Adipose tissue (tissue), 3 donors: ENCODE results near the gene SRP68. TPM values are rescaled to one million over a fixed set of nuclear protein-coding genes. Genes with fewer than 3 reads are reported as not detected.

ENCODE experiments used
- polyA plus RNA-seq, 3 donors: library from polyadenylated mRNA; stranded (reverse); fragments of 200-250 nt; gene quantifications; one replicate each; pipeline ENCODE4 v1.2.3, GENCODE V29; 2013
- donor health status: healthy with polysubstance abuse.
- donor health status: Bipolar disorder and iron deficiency.
- donor health status: healthy.

The SRP68 gene
- polyA plus RNA-seq, 3 donors: 44.1 to 68.6 (median 49.5) TPM

Other genes starting within 250 kb of the SRP68 start
- 10 to 100 TPM in 2 of 3 donors, 1 to 10 TPM in 1; 6.3 to 13.5 (median 10.1) TPM for gene UNC13D, start 228.1 kb downstream of the SRP68 start, polyA plus RNA-seq
- gene WBP2, start 217.2 kb downstream of the SRP68 start, polyA plus RNA-seq: 100 to 1,000 TPM in 2 of 3 donors, 10 to 100 TPM in 1; 85.0 to 162 (median 107) TPM
- 10 to 100 TPM; 12.7 to 32.6 (median 28.6) TPM for gene TRIM47, start 193.9 kb downstream of the SRP68 start, polyA plus RNA-seq
- 10 to 100 TPM; 11.1 to 15.3 (median 11.7) TPM for gene TRIM65, start 175.6 kb downstream of the SRP68 start, polyA plus RNA-seq
- gene MRPL38, start 167.6 kb downstream of the SRP68 start, polyA plus RNA-seq: 10 to 100 TPM; 43.1 to 74.8 (median 48.1) TPM
- gene FBF1, start 131.5 kb downstream of the SRP68 start, polyA plus RNA-seq: 1 to 10 TPM; 2.5 to 5.5 (median 3.8) TPM
- 10 to 100 TPM; 17.7 to 61.9 (median 19.8) TPM for gene ACOX1, start 93.4 kb downstream of the SRP68 start, polyA plus RNA-seq
- gene TEN1, start 93.3 kb downstream of the SRP68 start, polyA plus RNA-seq: 10 to 100 TPM; 25.2 to 42.6 (median 39.5) TPM
- gene CDK3, start 71.7 kb downstream of the SRP68 start, polyA plus RNA-seq: 10 to 100 TPM in 2 of 3 donors, 1 to 10 TPM in 1; 5.4 to 13.7 (median 13.0) TPM
- 1 to 10 TPM in 1 of 3 donors, under 1 TPM in 2; 0.34 to 1.2 (median 0.59) TPM for gene EVPL, start 45.2 kb downstream of the SRP68 start, polyA plus RNA-seq
- gene GALR2, start 2.3 kb upstream of the SRP68 start, polyA plus RNA-seq: under 1 TPM; 0.21 to 0.25 (median 0.22) TPM
- gene ZACN, start 6.7 kb upstream of the SRP68 start, polyA plus RNA-seq: 1 to 10 TPM; 1.3 to 3.2 (median 1.8) TPM
- gene EXOC7, start 31.3 kb upstream of the SRP68 start, polyA plus RNA-seq: 10 to 100 TPM; 30.1 to 54.3 (median 52.2) TPM
- gene FOXJ1, start 68.7 kb upstream of the SRP68 start, polyA plus RNA-seq: under 1 TPM in 2 of 3 donors, not detected in 1; 0.13 to 0.54 TPM
- 10 to 100 TPM in 2 of 3 donors, 1 to 10 TPM in 1; 5.4 to 25.2 (median 12.3) TPM for gene RNF157, start 168.0 kb upstream of the SRP68 start, polyA plus RNA-seq
- gene UBALD2, start 192.8 kb upstream of the SRP68 start, polyA plus RNA-seq: 10 to 100 TPM; 14.4 to 43.7 (median 40.1) TPM
- 1 to 10 TPM; 1.3 to 2.2 (median 2.2) TPM for gene QRICH2, start 235.8 kb upstream of the SRP68 start, polyA plus RNA-seq